Endodermal cell (in vitro differentiated cells): ENCODE measurements around the gene SPPL3. TPM values are rescaled to one million over a fixed set of nuclear protein-coding genes. Genes with fewer than 3 reads are reported as not detected.

Experiments used
- DNase-seq: peaks from one replicate; pipeline ENCODE4 v3.0.0-alpha.2; 2017
- H3K27ac ChIP-seq: 2 replicates; pipeline ENCODE4 v1.5.1; 2013; ENCODE audit warnings: mild to moderate bottlenecking, low read depth, low read length, moderate library complexity
- H3K27me3 ChIP-seq: 2 replicates; pipeline ENCODE4 v1.6.1; 2013; ENCODE audit warnings: mild to moderate bottlenecking, low read length, moderate library complexity; ENCODE audit not compliant: insufficient read depth, control insufficient read depth, poor library complexity, severe bottlenecking
- H3K36me3 ChIP-seq: 2 replicates; pipeline ENCODE4 v1.7.0; 2013; ENCODE audit warnings: mild to moderate bottlenecking, low read length, moderate library complexity; ENCODE audit not compliant: control insufficient read depth, insufficient read depth
- H3K4me1 ChIP-seq: one replicate; pipeline ENCODE4 v1.7.0; 2013; ENCODE audit warnings: low read length; ENCODE audit not compliant: control insufficient read depth, insufficient read depth
- H3K4me3 ChIP-seq: 2 replicates; pipeline ENCODE4 v1.5.1; 2013; ENCODE audit warnings: mild to moderate bottlenecking, low read length, moderate library complexity
- H3K9ac ChIP-seq: 2 replicates; pipeline ENCODE4 v1.6.1; 2013; ENCODE audit warnings: mild to moderate bottlenecking, low read length, moderate library complexity; ENCODE audit not compliant: poor library complexity, severe bottlenecking; ENCODE audit errors: extremely low read depth
- H3K9me3 ChIP-seq: 2 replicates; pipeline ENCODE4 v1.6.1; 2013; ENCODE audit warnings: mild to moderate bottlenecking, low read length, moderate library complexity; ENCODE audit not compliant: control insufficient read depth
- H3K27ac Mint-ChIP-seq: 2 replicates; pipeline ENCODE4 v1.8.0; 2020; ENCODE audit warnings: mixed read lengths
- H3K27me3 Mint-ChIP-seq: 2 replicates; pipeline ENCODE4 v1.8.0; 2021; ENCODE audit warnings: mild to moderate bottlenecking, mixed read lengths; ENCODE audit not compliant: insufficient read depth
- H3K36me3 Mint-ChIP-seq: 2 replicates; pipeline ENCODE4 v1.8.0; 2020; ENCODE audit warnings: low read depth, mixed read lengths
- H3K4me1 Mint-ChIP-seq: 2 replicates; pipeline ENCODE4 v1.8.0; 2020; ENCODE audit warnings: mixed read lengths
- H3K4me3 Mint-ChIP-seq: 2 replicates; pipeline ENCODE4 v1.8.0; 2020; ENCODE audit warnings: mild to moderate bottlenecking, moderate library complexity, mixed read lengths
- H3K9me3 Mint-ChIP-seq: 2 replicates; pipeline ENCODE4 v1.8.0; 2020; ENCODE audit warnings: mild to moderate bottlenecking, mixed read lengths
- WGBS, 2 experiments: methylation state at CpG; one replicate each; pipeline versions ENCODE4 v1.1.5 to v1.1.7; 2013; ENCODE audit warnings: missing lambda C conversion rate in 2 of 2, mixed read lengths in 1 of 2; ENCODE audit not compliant: insufficient coverage in 1 of 2, insufficient read length in 1 of 2; 5-methylcytosine and 5-hydroxymethylcytosine counted together
- total RNA-seq, 2 donors: library from RNA; stranded (reverse); fragmentation: NEBNext Ultra II Directional in 1 of 2; extraction: Animal tissue kit (Norgen Biotek cat#: 25700) in 1 of 2; gene quantifications; 2 replicates in 1 of 2; 3 replicates in 1 of 2; pipeline ENCODE4 v1.2.1, GENCODE V29; 2021
- TF ChIP-seq, protein P1 (sequence below): fragments of 200-600 bp; sonication (generic); conservative IDR thresholded peaks from 2 replicates; pipeline ENCODE4 v1.5.0; 2021; ENCODE audit warnings: antibody characterized with exemption, mild to moderate bottlenecking

Gene SPPL3
- total RNA-seq, 2 donors from 2014 or later = 41.1 to 46.8 TPM

DNA sequence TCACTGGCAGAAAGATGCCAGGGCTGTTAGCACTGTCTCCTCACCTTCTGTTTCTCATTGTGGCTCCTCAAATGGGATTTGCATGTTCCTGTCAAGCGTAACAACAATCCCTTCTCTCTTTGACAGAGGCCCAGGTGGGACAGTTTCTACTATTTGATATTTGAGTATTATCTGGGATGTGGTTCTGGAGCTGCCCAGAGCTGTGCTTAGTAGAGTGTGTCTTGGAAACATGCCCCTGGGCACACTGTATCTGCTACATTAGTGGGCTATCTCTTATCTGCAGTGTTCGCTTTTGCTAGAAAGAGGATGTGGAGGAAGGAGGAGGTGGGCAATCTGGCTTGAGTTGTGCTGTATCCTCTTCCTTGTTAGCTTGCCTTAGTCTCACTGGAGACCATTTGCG is 182.3 kb downstream of the SPPL3 start:
- no peak overlapping the region for H3K27ac ChIP-seq
- H3K4me1 Mint-ChIP-seq = peaks cover 18% of the 10 kb centered on the region
- no peaks in the 10 kb centered on the region for H3K9me3 ChIP-seq
- 89 to 100% methylated on average over 1 to 3 of the region's 3 CpGs for WGBS, 2 experiments
- peaks cover 71% of the 10 kb centered on the region for H3K36me3 ChIP-seq
- H3K9me3 Mint-ChIP-seq = no peaks in the 10 kb centered on the region
- no peaks in the 10 kb centered on the region for H3K27me3 ChIP-seq
- no peak overlapping the region for H3K4me3 ChIP-seq
- peaks cover 65% of the 10 kb centered on the region for H3K36me3 Mint-ChIP-seq
- H3K4me1 ChIP-seq = no peaks in the 10 kb centered on the region
- H3K4me3 Mint-ChIP-seq = no peak overlapping the region
- no peak overlapping the region for H3K27ac Mint-ChIP-seq
- H3K27me3 Mint-ChIP-seq = peaks cover 3% of the 10 kb centered on the region
- no peak for DNase-seq
- H3K9ac ChIP-seq = no peak overlapping the region
- TF ChIP-seq, protein P1, sequence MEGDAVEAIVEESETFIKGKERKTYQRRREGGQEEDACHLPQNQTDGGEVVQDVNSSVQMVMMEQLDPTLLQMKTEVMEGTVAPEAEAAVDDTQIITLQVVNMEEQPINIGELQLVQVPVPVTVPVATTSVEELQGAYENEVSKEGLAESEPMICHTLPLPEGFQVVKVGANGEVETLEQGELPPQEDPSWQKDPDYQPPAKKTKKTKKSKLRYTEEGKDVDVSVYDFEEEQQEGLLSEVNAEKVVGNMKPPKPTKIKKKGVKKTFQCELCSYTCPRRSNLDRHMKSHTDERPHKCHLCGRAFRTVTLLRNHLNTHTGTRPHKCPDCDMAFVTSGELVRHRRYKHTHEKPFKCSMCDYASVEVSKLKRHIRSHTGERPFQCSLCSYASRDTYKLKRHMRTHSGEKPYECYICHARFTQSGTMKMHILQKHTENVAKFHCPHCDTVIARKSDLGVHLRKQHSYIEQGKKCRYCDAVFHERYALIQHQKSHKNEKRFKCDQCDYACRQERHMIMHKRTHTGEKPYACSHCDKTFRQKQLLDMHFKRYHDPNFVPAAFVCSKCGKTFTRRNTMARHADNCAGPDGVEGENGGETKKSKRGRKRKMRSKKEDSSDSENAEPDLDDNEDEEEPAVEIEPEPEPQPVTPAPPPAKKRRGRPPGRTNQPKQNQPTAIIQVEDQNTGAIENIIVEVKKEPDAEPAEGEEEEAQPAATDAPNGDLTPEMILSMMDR = no peak

- H3K4me1 ChIP-seq = no peaks in the 10 kb centered on the region
- no peak for DNase-seq
- no peak overlapping the region for H3K4me3 ChIP-seq
- H3K4me3 Mint-ChIP-seq = no peak overlapping the region
- no peaks in the 10 kb centered on the region for H3K27me3 ChIP-seq
- peaks cover 72% of the 10 kb centered on the region for H3K36me3 Mint-ChIP-seq
- peaks cover 16% of the 10 kb centered on the region for H3K4me1 Mint-ChIP-seq
- H3K27ac ChIP-seq = no peak overlapping the region
- WGBS, 2 experiments = 95 to 98% methylated on average over 8 to 10 of the region's 10 CpGs
- H3K9ac ChIP-seq = no peak overlapping the region
- peak overlapping the region; percentile 2 for H3K27ac Mint-ChIP-seq
- no peaks in the 10 kb centered on the region for H3K9me3 ChIP-seq
- H3K36me3 ChIP-seq = peaks cover 78% of the 10 kb centered on the region
- TF ChIP-seq, protein P1 = no peak
- H3K9me3 Mint-ChIP-seq = no peaks in the 10 kb centered on the region
- no peaks in the 10 kb centered on the region for H3K27me3 Mint-ChIP-seq
These were observed 183.0 kb downstream of the SPPL3 start for GRCh38 chr12:120720987-120721801.

DNA sequence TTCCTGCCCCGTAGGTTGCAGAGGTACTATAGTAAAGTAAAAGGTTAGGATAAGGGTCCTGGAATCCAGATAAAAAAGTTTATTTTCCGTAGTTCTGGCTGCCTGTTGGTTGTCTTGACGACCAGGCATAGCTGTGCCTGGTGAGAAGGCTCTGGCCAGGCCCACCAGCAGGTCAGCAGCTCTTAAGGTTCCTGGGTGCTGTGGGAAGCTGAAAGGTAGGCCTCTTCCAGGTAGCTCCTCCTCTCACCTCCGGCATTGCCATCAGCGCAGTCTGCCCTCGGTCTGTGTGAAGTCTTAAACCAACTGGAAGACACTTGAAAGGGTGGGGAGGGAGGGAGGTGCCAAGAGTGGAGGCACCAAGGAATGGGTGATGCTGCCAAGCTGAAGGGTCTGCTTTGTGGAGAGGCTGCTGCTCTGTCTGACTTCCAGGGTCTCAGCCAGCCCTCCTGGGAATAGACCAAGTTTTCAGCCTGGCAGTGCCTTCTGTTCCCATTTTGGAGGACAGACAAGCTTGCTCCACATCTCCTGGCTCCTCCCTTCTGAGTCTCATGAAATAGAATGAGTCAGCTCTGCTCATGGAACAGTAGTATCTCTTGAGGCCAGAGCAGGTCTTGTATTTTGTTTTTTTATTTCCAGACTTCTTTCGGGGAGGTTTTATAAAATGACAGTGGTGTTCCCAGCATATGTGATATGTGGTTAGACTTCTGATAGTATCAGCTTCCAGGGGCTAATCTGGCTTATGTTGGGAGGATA is 183.7 kb downstream of the SPPL3 start:
- peaks cover 80% of the 10 kb centered on the region for H3K36me3 ChIP-seq

More for the DNA sequence above, 183.7 kb downstream of the SPPL3 start:
- no peaks in the 10 kb centered on the region for H3K27me3 ChIP-seq
- no peak for DNase-seq
- H3K4me3 Mint-ChIP-seq = no peak overlapping the region
- H3K4me3 ChIP-seq = no peak overlapping the region
- H3K4me1 ChIP-seq = no peaks in the 10 kb centered on the region
- H3K4me1 Mint-ChIP-seq = peaks cover 13% of the 10 kb centered on the region
- H3K27ac Mint-ChIP-seq = peak overlapping the region; percentile 2
- H3K27me3 Mint-ChIP-seq = no peaks in the 10 kb centered on the region
- H3K9me3 ChIP-seq = no peaks in the 10 kb centered on the region
- H3K27ac ChIP-seq = no peak overlapping the region
- 90 to 100% methylated on average over 2 to 7 of the region's 7 CpGs for WGBS, 2 experiments
- H3K9ac ChIP-seq = no peak overlapping the region
- TF ChIP-seq, protein P1 = no peak
- H3K9me3 Mint-ChIP-seq = no peaks in the 10 kb centered on the region
- H3K36me3 Mint-ChIP-seq = peaks cover 79% of the 10 kb centered on the region
